Transverse colon (tissue), 4 donors: ENCODE data around the gene PPP6R1.

Experiments used
- CTCF ChIP-seq, 5 experiments: fragments of 200-600 bp in 3 of 5; fragments of 450-650 bp in 2 of 5; sonication (generic) in 3 of 5; IDR thresholded peaks; 1 replicate in 2 of 5; 2 replicates in 3 of 5; pipeline ENCODE4 v1.5.1; 2016 to 2017; ENCODE audit warnings: antibody characterized with exemption in 5 of 5, inconsistent platforms in 3 of 5, mild to moderate bottlenecking in 2 of 5, moderate library complexity in 1 of 5
- POLR2A ChIP-seq: fragments of 450-650 bp; IDR thresholded peaks from one replicate; pipeline ENCODE4 v1.6.1; 2016; ENCODE audit warnings: antibody characterized with exemption, mild to moderate bottlenecking, moderate library complexity
- POLR2AphosphoS5 ChIP-seq, 3 donors: sonication (generic); formaldehyde crosslinking; IDR thresholded peaks; one replicate each; pipeline ENCODE4 v1.6.1; 2016; ENCODE audit warnings: antibody characterized with exemption in 3 of 3

GRCh38 chr19:55265173-55265572 is 6.4 kb upstream of the PPP6R1 start:
- TF ChIP-seq CTCF (IDR thresholded peaks at IDR 0.05) (no peak), POLR2AphosphoS5 (IDR thresholded peaks at IDR 0.05) (no peak), POLR2A (no peak)
